Parathyroid adenoma (tissue), 2 donors: Measurements from ENCODE around the gene SMPX.

ENCODE experiments used
- H2AFZ ChIP-seq: fragments of 300-600 bp; sonication (generic); one replicate; pipeline ENCODE4 v1.7.0; 2017; ENCODE audit warnings: antibody characterized with exemption, mild to moderate bottlenecking
- H3K27ac ChIP-seq: fragments of 300-600 bp; sonication (generic); one replicate; pipeline ENCODE4 v1.7.0; 2017
- H3K27me3 ChIP-seq: fragments of 300-600 bp; sonication (generic); one replicate; pipeline ENCODE4 v1.7.0; 2017; ENCODE audit warnings: low read length; ENCODE audit not compliant: control insufficient read depth, insufficient read depth
- H3K36me3 ChIP-seq: fragments of 300-600 bp; sonication (generic); one replicate; pipeline ENCODE4 v1.7.0; 2017; ENCODE audit warnings: low read length; ENCODE audit not compliant: control insufficient read depth, insufficient read depth
- H3K4me1 ChIP-seq: fragments of 300-600 bp; sonication (generic); one replicate; pipeline ENCODE4 v1.7.0; 2017; ENCODE audit warnings: control low read depth
- H3K4me2 ChIP-seq: fragments of 300-600 bp; sonication (generic); one replicate; pipeline ENCODE4 v1.7.0; 2017; ENCODE audit warnings: low read length
- H3K4me3 ChIP-seq: fragments of 300-600 bp; sonication (generic); one replicate; pipeline ENCODE4 v1.7.0; 2017; ENCODE audit warnings: low read depth, low read length
- H3K79me2 ChIP-seq: fragments of 300-600 bp; sonication (generic); one replicate; pipeline ENCODE4 v1.7.0; 2017; ENCODE audit warnings: control low read depth
- H3K9ac ChIP-seq: fragments of 300-600 bp; sonication (generic); one replicate; pipeline ENCODE4 v1.7.0; 2017; ENCODE audit warnings: mild to moderate bottlenecking
- H3K9me3 ChIP-seq: fragments of 300-600 bp; sonication (generic); one replicate; pipeline ENCODE4 v1.7.0; 2017; ENCODE audit warnings: low read length; ENCODE audit not compliant: control insufficient read depth
- TF ChIP-seq, protein P1 (sequence below): fragments of 300-600 bp; sonication (generic); IDR thresholded peaks from one replicate; pipeline ENCODE4 v1.7.0; 2017; ENCODE audit warnings: antibody characterized with exemption, mild to moderate bottlenecking
- donor health status: primary hyperparathyroidism.

Gene SMPX

DNA sequence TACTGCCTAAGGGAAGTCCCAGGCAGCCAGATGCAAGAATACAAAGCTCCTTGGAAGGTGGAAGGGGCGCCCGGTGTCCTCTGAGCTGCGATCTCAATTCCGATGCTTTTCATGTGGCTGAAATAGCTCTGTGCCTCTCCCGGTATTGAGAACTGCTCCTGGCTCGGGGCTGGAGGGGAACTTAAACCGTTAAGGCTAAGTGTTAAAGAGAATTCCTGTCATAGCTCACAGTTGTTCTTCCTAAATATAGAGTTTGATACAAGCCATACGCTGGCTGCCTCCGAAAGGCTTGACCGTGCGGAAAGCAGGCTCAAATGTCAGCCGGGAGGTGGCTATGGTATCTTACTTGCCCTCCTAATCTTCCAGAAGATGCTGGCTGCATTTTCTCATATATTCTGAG, at the start of gene SMPX:
SMPX (minus strand) TSS at position 157 of the 400 bp plus-strand sequence. CDS start 3,826 bp downstream, outside the sequence.
- H3K9me3 ChIP-seq = no peaks in the 10 kb centered on the region
- H3K9ac ChIP-seq = no peak within 1 kb of the TSS
- TF ChIP-seq, protein P1, sequence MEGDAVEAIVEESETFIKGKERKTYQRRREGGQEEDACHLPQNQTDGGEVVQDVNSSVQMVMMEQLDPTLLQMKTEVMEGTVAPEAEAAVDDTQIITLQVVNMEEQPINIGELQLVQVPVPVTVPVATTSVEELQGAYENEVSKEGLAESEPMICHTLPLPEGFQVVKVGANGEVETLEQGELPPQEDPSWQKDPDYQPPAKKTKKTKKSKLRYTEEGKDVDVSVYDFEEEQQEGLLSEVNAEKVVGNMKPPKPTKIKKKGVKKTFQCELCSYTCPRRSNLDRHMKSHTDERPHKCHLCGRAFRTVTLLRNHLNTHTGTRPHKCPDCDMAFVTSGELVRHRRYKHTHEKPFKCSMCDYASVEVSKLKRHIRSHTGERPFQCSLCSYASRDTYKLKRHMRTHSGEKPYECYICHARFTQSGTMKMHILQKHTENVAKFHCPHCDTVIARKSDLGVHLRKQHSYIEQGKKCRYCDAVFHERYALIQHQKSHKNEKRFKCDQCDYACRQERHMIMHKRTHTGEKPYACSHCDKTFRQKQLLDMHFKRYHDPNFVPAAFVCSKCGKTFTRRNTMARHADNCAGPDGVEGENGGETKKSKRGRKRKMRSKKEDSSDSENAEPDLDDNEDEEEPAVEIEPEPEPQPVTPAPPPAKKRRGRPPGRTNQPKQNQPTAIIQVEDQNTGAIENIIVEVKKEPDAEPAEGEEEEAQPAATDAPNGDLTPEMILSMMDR = no peak
- no peak within 1 kb of the TSS for H2AFZ ChIP-seq
- H3K36me3 ChIP-seq = no peaks in the 10 kb centered on the region
- H3K79me2 ChIP-seq = no peaks in the 10 kb centered on the region
- no peak within 1 kb of the TSS for H3K27ac ChIP-seq
- no peak within 1 kb of the TSS for H3K4me2 ChIP-seq
- no peak within 1 kb of the TSS for H3K4me3 ChIP-seq
- no peaks in the 10 kb centered on the region for H3K4me1 ChIP-seq
- no peaks in the 10 kb centered on the region for H3K27me3 ChIP-seq

DNA sequence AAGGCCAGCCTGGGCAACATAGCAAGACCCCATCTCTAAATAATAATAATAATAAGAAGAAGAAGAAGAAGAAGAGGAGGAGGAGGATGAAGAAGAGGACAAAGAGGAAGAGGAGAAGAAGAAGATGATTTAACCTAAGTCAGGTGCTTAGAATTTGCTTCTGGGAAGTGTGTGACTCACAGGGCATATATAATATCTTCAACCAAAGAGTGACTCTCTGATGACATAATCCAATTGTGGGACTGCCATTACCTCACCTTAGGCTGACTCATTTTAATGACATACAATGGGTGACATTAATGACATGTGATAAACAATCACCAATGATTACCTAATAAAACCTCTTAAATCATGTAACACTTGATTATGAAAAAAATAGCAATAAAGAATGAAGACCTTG, 48.8 kb upstream of the SMPX start:
- TF ChIP-seq, protein P1 = no peak
- H3K27me3 ChIP-seq = no peaks in the 10 kb centered on the region
- H3K79me2 ChIP-seq = no peaks in the 10 kb centered on the region
- H3K27ac ChIP-seq = no peak overlapping the region
- H3K4me2 ChIP-seq = no peak overlapping the region
- no peak overlapping the region for H3K9ac ChIP-seq
- no peaks in the 10 kb centered on the region for H3K4me1 ChIP-seq
- no peaks in the 10 kb centered on the region for H3K36me3 ChIP-seq
- no peak overlapping the region for H2AFZ ChIP-seq
- no peak overlapping the region for H3K4me3 ChIP-seq
- H3K9me3 ChIP-seq = no peaks in the 10 kb centered on the region

DNA sequence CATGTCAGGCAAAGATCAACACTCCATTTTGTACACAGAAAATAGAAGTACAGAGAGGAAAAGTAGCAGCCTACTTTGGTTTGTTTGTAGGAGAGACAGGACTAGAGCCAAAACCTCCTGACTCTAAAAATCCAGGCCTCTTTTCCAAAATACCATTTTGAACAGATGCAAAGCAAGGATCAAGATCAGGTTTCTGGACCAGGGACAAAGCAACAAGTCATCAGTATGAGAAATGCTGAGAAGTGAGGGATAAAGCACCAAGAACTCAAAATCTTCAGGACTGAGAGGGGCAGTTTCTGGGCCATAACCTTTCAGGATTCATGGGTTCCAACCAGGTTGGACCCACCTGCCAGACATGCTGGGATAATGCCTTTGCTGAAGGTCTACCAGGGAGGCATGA, 44.9 kb upstream of the SMPX start:
- no peaks in the 10 kb centered on the region for H3K79me2 ChIP-seq
- TF ChIP-seq, protein P1 = no peak
- H3K27ac ChIP-seq = no peak overlapping the region

DNA sequence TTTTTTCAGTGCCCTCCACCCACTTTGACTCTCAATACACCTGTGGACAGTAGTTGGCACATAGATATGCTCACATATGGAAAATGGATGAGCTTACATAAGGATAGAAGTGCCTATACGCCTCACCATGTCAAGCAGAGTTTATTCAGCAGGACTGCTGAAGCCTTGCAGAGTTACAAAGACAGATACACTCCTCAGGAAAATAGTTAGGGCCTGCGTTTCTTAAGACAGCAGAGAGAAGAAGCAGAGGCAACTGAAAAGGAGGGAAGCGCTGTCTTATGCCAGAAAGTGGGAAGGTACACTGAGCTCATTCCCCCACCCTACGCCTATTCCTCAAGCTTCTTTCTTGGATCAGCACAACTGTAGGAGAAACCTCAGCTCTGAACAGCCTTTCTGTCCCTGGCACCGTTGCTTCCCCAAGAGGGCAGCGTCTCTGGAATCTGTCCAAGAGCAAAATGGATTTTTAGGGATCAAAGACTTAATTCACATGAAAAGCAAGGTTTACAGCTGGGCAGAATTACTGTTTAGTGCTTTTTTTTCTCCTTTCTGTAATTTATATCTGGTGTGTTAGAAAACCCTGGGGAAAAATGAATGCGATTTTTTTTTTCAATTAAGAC, 44.2 kb upstream of the SMPX start:
- TF ChIP-seq, protein P1 = no peak
- Histone ChIP-seq H3K9ac (no peak overlapping the region), H3K27ac (no peak overlapping the region), H3K27me3 (no peaks in the 10 kb centered on the region), H2AFZ (no peak overlapping the region), H3K4me1 (no peaks in the 10 kb centered on the region), H3K9me3 (no peaks in the 10 kb centered on the region), H3K36me3 (no peaks in the 10 kb centered on the region), H3K79me2 (no peaks in the 10 kb centered on the region), H3K4me2 (no peak overlapping the region), H3K4me3 (no peak overlapping the region)

More for the DNA sequence above, 44.9 kb upstream of the SMPX start:
- H3K9ac ChIP-seq = no peak overlapping the region
- H3K9me3 ChIP-seq = no peaks in the 10 kb centered on the region
- no peak overlapping the region for H3K4me2 ChIP-seq
- H2AFZ ChIP-seq = no peak overlapping the region
- H3K36me3 ChIP-seq = no peaks in the 10 kb centered on the region
- H3K27me3 ChIP-seq = no peaks in the 10 kb centered on the region
- no peak overlapping the region for H3K4me3 ChIP-seq
- no peaks in the 10 kb centered on the region for H3K4me1 ChIP-seq

DNA sequence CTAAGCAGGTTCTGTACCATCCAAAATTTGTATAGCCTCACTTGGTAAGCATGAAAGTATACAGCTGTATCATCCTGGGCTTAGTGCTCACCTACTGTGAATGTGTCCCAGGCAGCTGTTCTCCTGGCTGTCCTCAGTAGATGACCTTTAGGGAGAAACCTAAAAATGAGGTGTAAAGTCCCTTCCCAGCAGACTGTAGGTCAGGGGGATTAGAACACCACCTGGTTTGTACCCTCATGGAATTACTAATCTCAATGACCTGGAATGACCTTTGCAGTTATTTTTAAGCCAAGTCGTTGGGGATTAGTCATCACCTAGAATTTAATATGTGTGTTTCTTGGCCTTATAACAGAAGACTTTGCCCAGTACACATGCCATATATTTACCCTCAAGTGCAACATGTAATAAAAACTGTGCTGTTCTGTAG, 42.4 kb upstream of the SMPX start:
- no peak overlapping the region for H2AFZ ChIP-seq
- no peak overlapping the region for H3K27ac ChIP-seq
- no peaks in the 10 kb centered on the region for H3K36me3 ChIP-seq
- no peak overlapping the region for H3K9ac ChIP-seq
- no peaks in the 10 kb centered on the region for H3K79me2 ChIP-seq
- no peak overlapping the region for H3K4me3 ChIP-seq
- H3K27me3 ChIP-seq = no peaks in the 10 kb centered on the region
- H3K4me1 ChIP-seq = no peaks in the 10 kb centered on the region
- H3K4me2 ChIP-seq = no peak overlapping the region
- TF ChIP-seq, protein P1 = no peak
- no peaks in the 10 kb centered on the region for H3K9me3 ChIP-seq
